Right lobe of liver (tissue), 4 donors: Measurements from ENCODE around the gene SCAF8.

Experiments used
- POLR2A ChIP-seq: fragments of 450-650 bp; IDR thresholded peaks from one replicate; pipeline ENCODE4 v1.6.1; 2017; ENCODE audit warnings: antibody characterized with exemption, mild to moderate bottlenecking
- TF ChIP-seq, protein P1 (sequence below), 4 donors: fragments of 200-600 bp in 3 of 4; fragments of 450-650 bp in 1 of 4; IDR thresholded peaks; one replicate each; pipeline versions ENCODE4 v1.5.1 to v1.8.0; 2016 to 2022; ENCODE audit warnings: antibody characterized with exemption in 4 of 4, mild to moderate bottlenecking in 2 of 4
- donor health status: DM: no; HTN: no; CAD: no.
- donor health status: DM: no; HTN: no; CAD: no.
- donor health status: DM: no; HTN: yes; CAD: no.

DNA sequence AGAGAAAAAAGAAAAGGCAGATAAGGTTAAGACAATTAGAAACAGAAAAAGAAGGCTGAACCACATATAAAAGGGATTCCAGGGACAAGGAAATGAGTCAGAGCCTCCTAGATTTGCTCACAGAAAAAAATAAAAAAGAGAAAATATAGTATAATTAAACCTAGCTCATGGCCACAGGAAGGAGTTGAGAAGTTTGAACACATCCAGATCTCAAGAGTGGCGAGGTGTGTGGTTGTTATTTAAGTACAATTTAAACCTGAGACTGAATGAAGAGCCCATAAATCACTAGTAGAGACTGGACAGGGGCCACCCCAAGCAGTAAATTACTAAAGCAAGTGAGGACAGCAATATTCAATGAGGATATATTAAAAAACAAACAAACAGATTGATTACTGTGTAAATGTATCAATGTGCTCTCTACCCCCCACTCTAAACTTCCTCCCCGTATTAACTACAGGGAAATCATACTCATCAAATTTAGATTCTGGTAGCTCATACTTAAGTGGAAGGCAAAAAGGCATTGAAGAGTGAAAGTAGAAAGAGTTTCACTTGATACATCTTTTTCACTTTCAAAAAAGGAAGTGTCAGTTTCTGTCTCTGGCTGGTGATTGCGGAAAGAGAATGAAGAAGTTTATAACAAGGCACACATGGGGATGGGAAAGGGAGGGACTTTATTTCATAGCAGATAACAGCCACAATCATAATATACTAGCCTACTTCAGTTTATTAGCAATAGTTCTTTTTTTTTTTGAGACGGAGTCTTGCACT, 49.3 kb upstream of the SCAF8 start:
- TF ChIP-seq, protein P1, sequence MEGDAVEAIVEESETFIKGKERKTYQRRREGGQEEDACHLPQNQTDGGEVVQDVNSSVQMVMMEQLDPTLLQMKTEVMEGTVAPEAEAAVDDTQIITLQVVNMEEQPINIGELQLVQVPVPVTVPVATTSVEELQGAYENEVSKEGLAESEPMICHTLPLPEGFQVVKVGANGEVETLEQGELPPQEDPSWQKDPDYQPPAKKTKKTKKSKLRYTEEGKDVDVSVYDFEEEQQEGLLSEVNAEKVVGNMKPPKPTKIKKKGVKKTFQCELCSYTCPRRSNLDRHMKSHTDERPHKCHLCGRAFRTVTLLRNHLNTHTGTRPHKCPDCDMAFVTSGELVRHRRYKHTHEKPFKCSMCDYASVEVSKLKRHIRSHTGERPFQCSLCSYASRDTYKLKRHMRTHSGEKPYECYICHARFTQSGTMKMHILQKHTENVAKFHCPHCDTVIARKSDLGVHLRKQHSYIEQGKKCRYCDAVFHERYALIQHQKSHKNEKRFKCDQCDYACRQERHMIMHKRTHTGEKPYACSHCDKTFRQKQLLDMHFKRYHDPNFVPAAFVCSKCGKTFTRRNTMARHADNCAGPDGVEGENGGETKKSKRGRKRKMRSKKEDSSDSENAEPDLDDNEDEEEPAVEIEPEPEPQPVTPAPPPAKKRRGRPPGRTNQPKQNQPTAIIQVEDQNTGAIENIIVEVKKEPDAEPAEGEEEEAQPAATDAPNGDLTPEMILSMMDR (IDR thresholded peaks at IDR 0.05) = no peak
- TF ChIP-seq POLR2A = no peak
